Loucy (cell line): ENCODE data around the gene THEMIS.

Experiments used
- EZH2phosphoT487 ChIP-seq: fragments of 200-600 bp; IDR thresholded peaks from 2 replicates; pipeline ENCODE4 v1.6.1; 2018; ENCODE audit warnings: antibody characterized with exemption, mild to moderate bottlenecking, moderate library complexity, borderline replicate concordance
- TF ChIP-seq, protein P1 (sequence below): fragments of 200-600 bp; sonication (generic); conservative IDR thresholded peaks from 2 replicates; pipeline ENCODE4 v1.5.1; 2014; ENCODE audit warnings: mild to moderate bottlenecking, antibody characterized with exemption, low read length

DNA sequence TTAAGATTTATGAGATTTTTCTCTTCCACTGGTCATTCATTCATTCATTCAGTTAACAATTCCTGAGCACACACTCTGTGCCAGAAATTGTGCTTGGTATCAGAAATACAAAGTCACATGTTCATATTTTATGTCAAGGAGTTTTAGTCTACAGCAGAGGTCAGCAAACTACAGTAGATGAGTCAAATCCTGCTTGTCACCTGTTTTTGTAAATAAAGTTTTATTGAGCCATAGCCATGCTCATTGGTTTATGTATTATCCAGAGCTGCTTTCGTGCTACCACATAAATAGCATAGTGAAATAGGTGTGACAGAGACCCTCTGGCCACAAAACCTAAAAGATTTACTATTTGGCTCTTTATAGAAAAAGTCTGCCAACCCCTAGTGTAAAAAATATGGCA is 46.8 kb downstream of the THEMIS start:
- TF ChIP-seq, protein P1, sequence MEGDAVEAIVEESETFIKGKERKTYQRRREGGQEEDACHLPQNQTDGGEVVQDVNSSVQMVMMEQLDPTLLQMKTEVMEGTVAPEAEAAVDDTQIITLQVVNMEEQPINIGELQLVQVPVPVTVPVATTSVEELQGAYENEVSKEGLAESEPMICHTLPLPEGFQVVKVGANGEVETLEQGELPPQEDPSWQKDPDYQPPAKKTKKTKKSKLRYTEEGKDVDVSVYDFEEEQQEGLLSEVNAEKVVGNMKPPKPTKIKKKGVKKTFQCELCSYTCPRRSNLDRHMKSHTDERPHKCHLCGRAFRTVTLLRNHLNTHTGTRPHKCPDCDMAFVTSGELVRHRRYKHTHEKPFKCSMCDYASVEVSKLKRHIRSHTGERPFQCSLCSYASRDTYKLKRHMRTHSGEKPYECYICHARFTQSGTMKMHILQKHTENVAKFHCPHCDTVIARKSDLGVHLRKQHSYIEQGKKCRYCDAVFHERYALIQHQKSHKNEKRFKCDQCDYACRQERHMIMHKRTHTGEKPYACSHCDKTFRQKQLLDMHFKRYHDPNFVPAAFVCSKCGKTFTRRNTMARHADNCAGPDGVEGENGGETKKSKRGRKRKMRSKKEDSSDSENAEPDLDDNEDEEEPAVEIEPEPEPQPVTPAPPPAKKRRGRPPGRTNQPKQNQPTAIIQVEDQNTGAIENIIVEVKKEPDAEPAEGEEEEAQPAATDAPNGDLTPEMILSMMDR, result peak; percentile 47
- no peak for TF ChIP-seq EZH2phosphoT487
